Stimulated activated CD4-positive, alpha-beta T cell treated with anti-CD3 and anti-CD28 coated beads, TNF-alpha, amount 100 ng/mL, for 1 hour (primary cell): ENCODE measurements around the gene DIPK1B.

ENCODE experiments used
- DNase-seq, 3 donors: peaks; one replicate each; pipeline ENCODE4 v3.0.0-alpha.2; 2020; ENCODE audit warnings: low read depth in 3 of 3, low spot score in 1 of 3

The DIPK1B gene

GRCh38 chr9:136686794-136687711 lies 25.3 kb upstream of the DIPK1B start, which contains the start of gene AGPAT2:
AGPAT2 (minus strand) TSS chr9:136687457; CDS start chr9:136687357, 100 bp downstream.
- peak in 2 of 3 donors; percentile 21 to 54 for DNase-seq

DNA sequence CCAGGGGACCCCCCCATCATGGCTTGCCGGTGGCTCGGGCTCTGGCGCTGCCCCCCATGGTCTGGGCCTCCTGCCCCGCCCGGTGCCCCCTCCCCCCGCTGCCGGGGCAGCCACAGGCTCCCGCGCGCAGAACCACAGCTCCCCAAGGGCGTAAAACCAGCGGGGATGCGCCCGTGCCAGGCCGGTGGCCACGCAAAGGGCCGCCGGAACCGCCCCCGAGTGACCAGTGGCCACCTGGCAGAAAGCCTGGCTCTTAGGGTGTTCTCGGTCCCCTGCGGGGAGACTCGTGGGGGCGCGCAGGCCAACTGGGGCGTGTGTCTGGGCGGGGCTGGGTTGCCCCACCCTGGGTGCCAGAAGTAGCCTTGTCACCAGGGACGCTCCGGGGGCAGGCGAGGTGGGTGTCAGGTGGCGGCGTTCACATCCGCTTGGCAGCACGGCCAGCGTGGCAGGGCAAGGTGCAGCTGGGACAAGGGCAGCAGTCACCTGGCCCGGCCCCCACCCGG lies 24.6 kb upstream of the DIPK1B start:
- no peak for DNase-seq

- no peak for DNase-seq
These were observed 23.9 kb upstream of the DIPK1B start for GRCh38 chr9:136688274-136689107.

DNA sequence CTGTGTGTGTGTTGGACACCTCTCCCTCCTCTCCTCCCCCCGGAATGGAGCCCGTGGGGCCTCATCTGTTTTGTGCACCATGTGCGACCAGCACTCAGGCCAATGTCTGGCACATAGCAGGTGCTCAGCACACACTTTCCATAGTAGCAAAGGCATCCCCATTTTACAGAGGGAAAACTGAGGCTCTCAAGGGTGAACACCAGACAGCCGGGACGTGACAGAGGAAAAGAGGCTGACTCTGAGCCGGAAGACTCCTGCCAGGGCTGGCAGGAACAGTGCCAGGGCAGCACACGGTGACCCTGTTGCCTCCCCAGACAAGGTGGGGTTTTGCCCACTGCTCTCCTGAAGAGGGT lies 23.3 kb upstream of the DIPK1B start:
- DNase-seq: no peak

GRCh38 chr9:136690104-136690805 lies 22.1 kb upstream of the DIPK1B start:
- no peak for DNase-seq

GRCh38 chr9:136690806-136691261 lies 21.5 kb upstream of the DIPK1B start:
- DNase-seq: no peak

- no peak for DNase-seq
These were observed 20.8 kb upstream of the DIPK1B start for GRCh38 chr9:136691316-136692184.

DNA sequence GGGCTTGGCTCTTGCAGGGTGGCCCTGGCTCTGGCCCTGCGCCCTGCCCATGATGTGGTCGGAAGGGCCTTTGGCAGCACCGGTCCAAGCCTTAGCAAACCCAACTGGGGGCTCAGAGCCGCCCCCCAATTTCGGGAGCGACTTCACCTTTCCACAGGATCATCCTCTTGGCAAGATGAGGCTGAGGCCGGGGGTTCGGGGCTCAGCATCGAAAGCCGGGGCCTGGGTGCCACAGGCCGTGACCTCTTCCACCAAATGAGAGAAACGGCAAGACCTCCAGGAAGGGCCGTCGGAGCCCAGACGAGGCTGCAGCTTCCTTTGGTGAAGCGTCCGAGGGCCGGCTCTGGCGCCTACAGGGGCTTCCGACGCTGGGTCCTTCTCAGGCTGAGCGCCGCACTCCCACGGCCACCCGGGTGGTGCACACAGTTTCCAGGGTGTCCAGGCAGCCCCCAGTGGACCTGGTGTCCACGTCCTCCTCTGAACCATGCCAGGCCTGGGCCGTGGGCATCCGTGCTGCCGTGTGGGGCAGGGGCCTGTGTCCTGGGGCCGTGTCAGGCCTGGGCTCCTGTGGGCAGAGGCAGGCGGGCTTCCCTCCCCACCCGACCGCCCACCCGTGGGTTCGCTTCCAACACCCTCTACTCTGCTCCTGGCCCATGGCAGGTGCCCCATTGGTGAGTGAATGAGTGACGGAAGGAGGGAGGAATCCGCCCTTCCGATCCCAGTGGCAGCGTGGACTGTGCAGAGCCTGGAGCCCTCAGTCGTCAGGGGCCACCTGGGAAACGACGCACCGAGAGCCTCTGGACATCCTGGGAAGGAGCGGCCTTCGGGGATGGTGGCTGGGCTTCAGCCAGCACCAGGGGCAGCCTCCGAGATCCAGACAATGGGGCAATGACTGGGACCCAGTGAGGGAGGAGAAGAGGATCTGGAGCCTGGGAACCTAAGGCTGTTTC lies 19.9 kb upstream of the DIPK1B start:
- DNase-seq: no peak

- DNase-seq: no peak
These were observed 19.3 kb upstream of the DIPK1B start for GRCh38 chr9:136693135-136693489.

- DNase-seq: no peak
These were observed 18.7 kb upstream of the DIPK1B start for GRCh38 chr9:136693490-136694162.

GRCh38 chr9:136694163-136694871 lies 18.1 kb upstream of the DIPK1B start:
- DNase-seq: no peak

GRCh38 chr9:136694872-136695247 lies 17.5 kb upstream of the DIPK1B start:
- DNase-seq: no peak

GRCh38 chr9:136695435-136695895 lies 16.9 kb upstream of the DIPK1B start:
- DNase-seq: no peak

DNA sequence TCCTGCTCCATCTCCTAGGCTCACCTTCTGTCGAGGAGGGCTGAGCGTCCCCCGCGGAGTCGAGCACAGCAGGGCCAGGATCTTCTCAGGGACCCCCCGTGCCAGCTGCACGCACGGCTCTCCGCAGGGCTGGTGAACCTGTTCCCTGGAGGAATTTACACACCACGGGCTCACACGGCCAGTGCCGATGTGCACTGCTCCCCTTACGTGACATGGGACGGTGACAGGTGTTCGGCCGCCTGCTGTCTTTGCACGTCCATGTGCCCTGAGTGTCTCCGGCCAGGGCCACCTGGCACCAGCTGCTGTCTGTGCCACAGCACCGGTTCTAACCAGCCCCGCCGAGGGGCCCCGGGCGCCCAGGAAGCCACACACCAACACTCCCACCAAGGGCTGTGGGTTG lies 16.4 kb upstream of the DIPK1B start:
- DNase-seq: no peak

DNA sequence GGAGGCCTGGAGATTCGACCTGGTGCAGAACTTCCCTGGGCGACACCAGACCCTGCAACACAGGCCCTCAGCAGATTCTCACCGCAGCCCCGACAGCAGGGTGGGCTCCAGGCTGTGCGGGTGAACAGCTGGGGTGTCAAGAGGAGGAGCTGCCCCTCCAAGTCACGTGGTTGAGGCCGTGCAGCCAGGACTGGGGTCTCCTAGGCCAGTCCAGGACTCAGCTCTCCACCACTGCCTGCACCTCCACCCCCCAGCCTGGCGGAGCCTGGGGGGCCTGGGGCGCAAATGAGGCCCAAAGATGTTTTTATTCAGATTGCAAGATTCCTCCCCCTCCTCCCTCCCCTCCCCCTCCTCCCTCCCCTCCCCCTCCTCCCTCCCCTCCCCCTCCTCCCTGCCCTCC lies 15.9 kb upstream of the DIPK1B start:
- DNase-seq: no peak

DNA sequence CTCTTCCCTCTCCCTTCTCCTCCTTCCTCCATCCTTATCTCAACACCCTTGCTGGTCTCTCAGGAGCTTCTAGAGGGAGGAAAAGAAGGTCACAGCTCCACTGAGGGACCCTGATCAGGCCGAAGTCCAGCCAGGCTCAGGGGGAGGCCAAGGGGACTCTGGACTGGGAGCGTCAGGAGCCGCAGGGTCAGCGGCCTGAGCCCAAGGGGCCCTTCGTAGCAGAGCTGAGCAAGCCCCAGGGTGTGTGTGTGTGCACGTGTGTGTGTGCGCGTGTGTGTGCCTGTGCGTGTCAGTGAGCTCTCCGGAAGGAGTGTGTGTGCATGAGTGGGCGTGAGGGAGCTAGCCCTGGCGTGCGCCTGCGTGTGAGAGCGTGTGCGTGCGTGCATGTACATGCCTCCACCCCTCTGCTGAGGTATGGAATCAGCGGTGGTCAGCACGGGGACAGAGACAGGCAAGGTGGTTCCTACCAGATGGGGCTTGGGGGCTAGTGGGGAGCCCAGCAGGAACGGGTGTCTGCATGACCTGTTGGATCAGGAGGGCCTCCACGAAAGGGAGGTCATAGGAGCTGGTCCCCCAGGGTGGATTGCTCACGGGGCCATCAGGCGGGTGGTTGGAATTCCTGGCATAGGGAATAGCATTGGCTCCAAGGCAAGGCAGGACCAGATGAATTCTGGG lies 15.1 kb upstream of the DIPK1B start:
- DNase-seq: no peak

GRCh38 chr9:136697821-136698526 lies 14.4 kb upstream of the DIPK1B start:
- DNase-seq: no peak
